Lung (tissue), 12 donors: ENCODE results near the gene TOPORS. TPM values are rescaled to one million over a fixed set of nuclear protein-coding genes. Genes with fewer than 3 reads are reported as not detected.
"Not testable (repeated sequence)": the region's sequence is repeated elsewhere in the genome, so short reads cannot be mapped to it uniquely, and the experiment has no call there.

Experiments
- ATAC-seq: fragments of 200-7000 bp; cut with Tn5 transposase; one replicate; pipeline ENCODE4 v1.9.1; 2020; ENCODE audit warnings: moderate number of reproducible peaks; ENCODE audit not compliant: insufficient read depth, low FRiP score
- DNase-seq, 3 donors: peaks; one replicate each; pipeline ENCODE4 v3.0.0-alpha.2; 2013 to 2017
- H3K27ac ChIP-seq, 2 donors: one replicate each; pipeline ENCODE4 v1.5.1; 2013; ENCODE audit warnings: mild to moderate bottlenecking in 2 of 2, moderate library complexity in 2 of 2, control low read depth in 1 of 2, inconsistent platforms in 1 of 2, low read depth in 1 of 2, low read length in 1 of 2
- H3K27me3 ChIP-seq, 3 donors: one replicate each; pipeline ENCODE4 v1.5.1; 2013; ENCODE audit warnings: low read length in 2 of 3; ENCODE audit not compliant: control insufficient read depth in 3 of 3, insufficient read depth in 3 of 3
- H3K36me3 ChIP-seq, 4 donors: one replicate each; pipeline ENCODE4 v1.5.1; 2013; ENCODE audit warnings: low read length in 4 of 4, mild to moderate bottlenecking in 1 of 4, moderate library complexity in 1 of 4; ENCODE audit not compliant: control insufficient read depth in 4 of 4, insufficient read depth in 4 of 4
- H3K4me1 ChIP-seq, 5 donors: one replicate each; pipeline ENCODE4 v1.5.1; 2013; ENCODE audit warnings: low read length in 5 of 5, mild to moderate bottlenecking in 2 of 5, moderate library complexity in 1 of 5; ENCODE audit not compliant: control insufficient read depth in 5 of 5, insufficient read depth in 5 of 5
- H3K4me3 ChIP-seq: one replicate; pipeline ENCODE4 v1.5.1; 2013; ENCODE audit warnings: mild to moderate bottlenecking, control low read depth, moderate library complexity
- H3K9ac ChIP-seq, 2 donors: one replicate each; pipeline ENCODE4 v1.5.1; 2013; ENCODE audit warnings: low read length in 2 of 2, control low read depth in 1 of 2; ENCODE audit not compliant: insufficient read depth in 1 of 2
- H3K9me3 ChIP-seq, 4 donors: one replicate each; pipeline ENCODE4 v1.5.1; 2013; ENCODE audit warnings: low read length in 3 of 4, mild to moderate bottlenecking in 1 of 4, moderate library complexity in 1 of 4; ENCODE audit not compliant: control insufficient read depth in 4 of 4, insufficient read depth in 3 of 4
- CTCF ChIP-seq: IDR thresholded peaks from 2 replicates; pipeline ENCODE4 v1.5.1; 2012; ENCODE audit warnings: mild to moderate bottlenecking; ENCODE audit errors: control extremely low read depth, extremely low read depth
- WGBS, 2 donors: extraction: QIAGEN DNeasy Blood & Tissue Kit; methylation state at CpG; one replicate each; pipeline ENCODE4 v1.1.7; 2013; 5-methylcytosine and 5-hydroxymethylcytosine counted together
- polyA plus RNA-seq, 2 donors: library from polyadenylated mRNA; stranded (reverse); fragments of 200-250 nt; gene quantifications; one replicate each; pipeline ENCODE4 v1.2.1, GENCODE V29; 2013
- total RNA-seq, 2 donors: library from RNA; depleted of rRNA in 1 of 2; stranded (reverse); fragments of >200 nt in 1 of 2; gene quantifications; one replicate each; pipeline ENCODE4 v1.2.1, GENCODE V29; 2014 to 2021
- donor health status: control.
- donor health status: control.
- donor health status: Bipolar disorder and iron deficiency.
- donor health status: healthy.
- donor health status: DM: yes; HTN: yes; CAD: no.

TOPORS gene
- total and polyA plus RNA-seq, 4 donors, result 6.3 to 31.4 (median 9.2) TPM

DNA sequence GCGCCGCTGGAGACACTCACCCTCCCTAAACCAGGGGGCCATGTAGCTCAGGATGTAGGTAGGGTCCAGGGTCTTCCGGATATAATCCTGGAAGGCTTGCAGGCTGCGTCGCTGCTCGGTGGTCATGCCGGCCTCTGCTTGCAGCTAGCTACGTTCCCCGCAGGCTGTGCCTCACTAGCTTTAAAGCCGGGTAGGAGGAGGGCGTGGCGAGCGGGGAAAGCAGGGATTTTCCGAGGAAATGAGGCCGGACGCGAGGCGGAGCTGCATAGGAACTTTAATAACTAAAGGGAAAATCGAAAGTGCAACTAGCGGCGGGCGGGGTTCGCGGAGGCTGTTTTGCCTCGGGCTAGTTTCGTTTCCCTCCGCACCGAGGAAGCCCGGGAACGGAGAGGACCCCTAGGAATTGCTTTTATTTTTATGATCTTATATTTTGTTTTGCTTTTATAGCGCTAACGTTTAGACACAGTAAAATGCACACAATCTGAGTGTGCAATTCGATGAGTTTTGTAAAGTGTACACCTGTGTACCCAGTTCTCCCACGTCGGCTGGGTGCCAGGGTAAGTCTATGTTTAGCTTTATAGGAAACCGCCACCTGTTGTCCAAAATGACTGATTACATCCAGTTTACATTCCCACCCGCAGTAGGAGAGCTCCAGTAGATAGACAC is 26.2 kb downstream of the TOPORS start, which contains the start of gene RIGI:
Gene RIGI, minus strand, starts transcription at position 156 of the 666 bp plus-strand sequence. Its CDS starts 30 bp downstream, at position 126.
- Histone ChIP-seq H3K4me3 (peak within 1 kb of the TSS; percentile 69), H3K4me1 (peaks cover 0 to 19% (median 4%) of the 10 kb centered on the region in 5 donors), H3K9ac (peak within 1 kb of the TSS; percentile 52 to 96), H3K9me3 (no peaks in the 10 kb centered on the region), H3K27ac (peak within 1 kb of the TSS; percentile 46 to 92), H3K36me3 (peaks cover 0 to 1% (median 0%) of the 10 kb centered on the region in 4 donors), H3K27me3 (no peaks in the 10 kb centered on the region)
- WGBS, 2 donors, result 0 to 1% methylated on average over 37 of the region's 37 CpGs
- DNase-seq (peak; percentile 95 to 97 (median 96)), ATAC-seq (peak; percentile 92)
- TF ChIP-seq CTCF, result peak; percentile 31

DNA sequence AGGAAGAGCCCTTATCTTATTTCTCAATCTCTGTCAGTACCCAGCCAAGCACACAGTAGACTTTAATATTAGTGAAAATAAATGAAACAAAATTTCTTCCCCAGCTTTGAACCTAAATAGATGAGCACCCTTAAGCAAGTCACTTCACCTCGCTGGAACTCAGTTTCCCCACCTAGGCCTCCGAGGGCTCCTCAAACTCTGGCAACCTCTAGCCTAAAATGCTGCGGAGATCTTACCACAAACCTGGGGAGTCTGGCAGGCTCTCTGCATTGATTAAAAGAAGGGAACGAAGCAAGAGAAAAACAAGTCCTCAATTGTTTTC is 26.7 kb downstream of the TOPORS start:
- Histone ChIP-seq H3K4me1 (peaks cover 0 to 19% (median 6%) of the 10 kb centered on the region in 5 donors), H3K9me3 (no peaks in the 10 kb centered on the region), H3K27ac (peak overlapping the region; percentile 9 to 90), H3K36me3 (peaks cover 0 to 1% (median 0%) of the 10 kb centered on the region in 4 donors), H3K9ac (peak overlapping the region; percentile 52 to 96), H3K27me3 (no peaks in the 10 kb centered on the region), H3K4me3 (peak overlapping the region; percentile 69)
- TF ChIP-seq CTCF, result no peak
- 0% methylated on average over 4 of the region's 4 CpGs for WGBS, 2 donors
- ATAC-seq (no peak), DNase-seq (no peak)

GRCh38 chr9:32524892-32525708 is 27.3 kb downstream of the TOPORS start:
- Histone ChIP-seq H3K36me3 (peaks cover 0 to 1% (median 0%) of the 10 kb centered on the region in 4 donors), H3K4me1 (peaks cover 0 to 20% (median 6%) of the 10 kb centered on the region in 5 donors), H3K27me3 (no peaks in the 10 kb centered on the region), H3K9me3 (no peaks in the 10 kb centered on the region), H3K9ac (peak overlapping the region in 1 of 2 donors; percentile 96), H3K4me3 (peak overlapping the region; percentile 69), H3K27ac (peak overlapping the region; percentile 46 to 90)
- WGBS, 2 donors, result 18 to 36% methylated on average over 22 of the region's 22 CpGs
- TF ChIP-seq CTCF, result no peak
- ATAC-seq (peak; percentile 16), DNase-seq (peak; percentile 42 to 62 (median 50))

- 78 to 86% methylated on average over 11 of the region's 11 CpGs for WGBS, 2 donors
- H3K27ac ChIP-seq, result peak overlapping the region in 1 of 2 donors; percentile 90
- not testable (repeated sequence) for H3K36me3 ChIP-seq, H3K27me3 ChIP-seq, H3K9ac ChIP-seq, ATAC-seq, H3K9me3 ChIP-seq
- DNase-seq, result peak in 1 of 3 donors; percentile 10
- H3K4me3 ChIP-seq, result peak overlapping the region; percentile 69
- H3K4me1 ChIP-seq, result peaks cover 0 to 20% (median 6%) of the 10 kb centered on the region in 5 donors
Measured at GRCh38 chr9:32524558-32524891, 27.9 kb downstream of the TOPORS start.
